Vagina (tissue), 2 donors: Measurements from ENCODE around the gene LY6G6D. TPM values are rescaled to one million over a fixed set of nuclear protein-coding genes. Genes with fewer than 3 reads are reported as not detected.

Source experiments
- DNase-seq, 2 donors: peaks; one replicate each; pipeline ENCODE4 v3.0.0-alpha.2; 2017; ENCODE audit errors: extremely low spot score in 2 of 2
- H3K27ac ChIP-seq: fragments of 200-600 bp; sonication (generic); one replicate; pipeline ENCODE4 v1.5.1; 2019
- H3K27me3 ChIP-seq: fragments of 200-600 bp; sonication (generic); one replicate; pipeline ENCODE4 v1.5.1; 2019
- H3K36me3 ChIP-seq, 2 donors: fragments of 200-600 bp; sonication (generic); one replicate each; pipeline ENCODE4 v1.5.1; 2017 to 2019
- H3K4me1 ChIP-seq: fragments of 200-600 bp; sonication (generic); one replicate; pipeline ENCODE4 v1.5.1; 2019
- H3K4me3 ChIP-seq, 2 donors: fragments of 200-600 bp; sonication (generic); 1 replicate in 1 of 2; 2 replicates in 1 of 2; pipeline ENCODE4 v1.5.1; 2016 to 2019
- H3K9me3 ChIP-seq: fragments of 200-600 bp; sonication (generic); one replicate; pipeline ENCODE4 v1.5.1; 2019
- POLR2A ChIP-seq, 2 donors: fragments of 450-650 bp; IDR thresholded peaks; one replicate each; pipeline ENCODE4 v1.6.1; 2017; ENCODE audit warnings: antibody characterized with exemption in 2 of 2, mild to moderate bottlenecking in 2 of 2, moderate library complexity in 2 of 2
- POLR2AphosphoS5 ChIP-seq, 2 donors: sonication (generic); formaldehyde crosslinking; IDR thresholded peaks; one replicate each; pipeline ENCODE4 v1.9.0; 2017; ENCODE audit warnings: antibody characterized with exemption in 2 of 2, mild to moderate bottlenecking in 2 of 2, low read depth in 1 of 2; ENCODE audit not compliant: insufficient read depth in 1 of 2
- intact Hi-C: fragments of 100-400 bp; cut with DNase I; formaldehyde crosslinking; loops from one replicate; pipeline ENCODE4 v1.15.1; 2023
- total RNA-seq: library from RNA; depleted of rRNA; stranded (reverse); fragments of >200 nt; gene quantifications from one replicate; pipeline ENCODE4 v1.2.3, GENCODE V29; 2016
- TF ChIP-seq, protein P1 (sequence below), 3 experiments: fragments of 450-650 bp in 2 of 3; fragments of 200-600 bp in 1 of 3; sonication (generic) in 1 of 3; IDR thresholded peaks; one replicate each; pipeline ENCODE4 v1.5.1; 2017 to 2019; ENCODE audit warnings: antibody characterized with exemption in 3 of 3, mild to moderate bottlenecking in 2 of 3, moderate library complexity in 2 of 3

Gene LY6G6D
- total RNA-seq, 1 donor from 2014 or later, result not detected

DNA sequence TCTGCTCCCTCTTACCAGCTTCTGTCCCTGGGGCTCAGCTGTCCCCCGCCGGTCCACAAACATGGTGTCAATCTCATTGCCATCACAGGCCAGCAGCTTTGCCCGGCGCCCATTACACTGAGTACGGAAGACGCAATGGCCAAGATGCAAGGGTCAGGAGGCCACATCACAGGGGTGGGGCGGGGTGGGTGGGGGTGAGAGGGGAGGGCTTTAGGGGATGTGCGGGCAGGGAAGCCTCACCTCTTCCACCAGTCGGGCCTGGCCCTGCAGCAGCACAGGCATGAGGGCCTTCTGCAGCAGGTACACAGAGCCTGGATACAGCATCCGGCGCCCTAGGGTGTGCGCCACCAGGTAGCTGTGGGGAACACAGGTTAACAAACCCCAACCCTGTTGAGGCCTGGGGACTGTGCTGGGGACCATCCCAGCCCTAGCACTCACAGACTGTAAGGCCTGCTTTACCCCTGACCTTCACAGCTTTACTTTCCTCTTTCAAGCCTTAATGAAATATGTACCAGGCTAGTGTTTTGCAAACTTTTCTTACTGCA, 23.5 kb upstream of the LY6G6D start:
- H3K9me3 ChIP-seq, result no peaks in the 10 kb centered on the region
- no peaks in the 10 kb centered on the region for H3K4me1 ChIP-seq
- TF ChIP-seq POLR2A (IDR thresholded peaks at IDR 0.05) (no peak), POLR2AphosphoS5 (IDR thresholded peaks at IDR 0.05; ENCODE audit: insufficient read depth in 1 of 2, low read depth in 1 of 2) (no peak)
- no peaks in the 10 kb centered on the region for H3K27me3 ChIP-seq
- peaks cover 0 to 95% of the 10 kb centered on the region in 2 donors for H3K36me3 ChIP-seq
- no peak overlapping the region for H3K27ac ChIP-seq
- intact Hi-C loops, result no loop called here
- no peak overlapping the region for H3K4me3 ChIP-seq
- DNase-seq, result no peak

DNA sequence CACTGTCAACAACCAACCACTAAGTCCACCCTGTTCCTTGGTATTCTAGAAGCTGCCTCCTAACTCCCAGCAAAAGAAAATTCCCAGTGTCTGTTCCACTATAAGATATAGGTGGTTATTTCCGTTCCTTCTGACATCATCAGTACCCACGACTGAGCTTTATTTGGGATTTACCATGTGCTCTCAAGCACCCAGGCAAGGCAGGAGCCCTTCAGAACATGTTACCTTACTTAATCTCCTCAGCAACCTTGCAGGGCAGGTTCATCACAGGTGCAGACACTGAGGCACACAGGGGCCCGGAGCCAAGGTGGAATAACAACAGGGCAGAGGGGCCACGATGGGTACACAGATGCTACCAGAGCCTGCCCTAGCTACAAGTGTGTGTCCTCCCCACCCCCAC, 22.8 kb upstream of the LY6G6D start:
- intact Hi-C loops, result no loop called here
- Histone ChIP-seq H3K36me3 (peaks cover 0 to 94% of the 10 kb centered on the region in 2 donors), H3K4me3 (no peak overlapping the region), H3K27me3 (no peaks in the 10 kb centered on the region), H3K9me3 (no peaks in the 10 kb centered on the region), H3K4me1 (no peaks in the 10 kb centered on the region), H3K27ac (no peak overlapping the region)
- TF ChIP-seq, protein P1, sequence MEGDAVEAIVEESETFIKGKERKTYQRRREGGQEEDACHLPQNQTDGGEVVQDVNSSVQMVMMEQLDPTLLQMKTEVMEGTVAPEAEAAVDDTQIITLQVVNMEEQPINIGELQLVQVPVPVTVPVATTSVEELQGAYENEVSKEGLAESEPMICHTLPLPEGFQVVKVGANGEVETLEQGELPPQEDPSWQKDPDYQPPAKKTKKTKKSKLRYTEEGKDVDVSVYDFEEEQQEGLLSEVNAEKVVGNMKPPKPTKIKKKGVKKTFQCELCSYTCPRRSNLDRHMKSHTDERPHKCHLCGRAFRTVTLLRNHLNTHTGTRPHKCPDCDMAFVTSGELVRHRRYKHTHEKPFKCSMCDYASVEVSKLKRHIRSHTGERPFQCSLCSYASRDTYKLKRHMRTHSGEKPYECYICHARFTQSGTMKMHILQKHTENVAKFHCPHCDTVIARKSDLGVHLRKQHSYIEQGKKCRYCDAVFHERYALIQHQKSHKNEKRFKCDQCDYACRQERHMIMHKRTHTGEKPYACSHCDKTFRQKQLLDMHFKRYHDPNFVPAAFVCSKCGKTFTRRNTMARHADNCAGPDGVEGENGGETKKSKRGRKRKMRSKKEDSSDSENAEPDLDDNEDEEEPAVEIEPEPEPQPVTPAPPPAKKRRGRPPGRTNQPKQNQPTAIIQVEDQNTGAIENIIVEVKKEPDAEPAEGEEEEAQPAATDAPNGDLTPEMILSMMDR (IDR thresholded peaks at IDR 0.05), result no peak
- no peak for TF ChIP-seq POLR2AphosphoS5 (IDR thresholded peaks at IDR 0.05; ENCODE audit: insufficient read depth in 1 of 2, low read depth in 1 of 2)
- no peak for TF ChIP-seq POLR2A (IDR thresholded peaks at IDR 0.05)
- no peak for DNase-seq

DNA sequence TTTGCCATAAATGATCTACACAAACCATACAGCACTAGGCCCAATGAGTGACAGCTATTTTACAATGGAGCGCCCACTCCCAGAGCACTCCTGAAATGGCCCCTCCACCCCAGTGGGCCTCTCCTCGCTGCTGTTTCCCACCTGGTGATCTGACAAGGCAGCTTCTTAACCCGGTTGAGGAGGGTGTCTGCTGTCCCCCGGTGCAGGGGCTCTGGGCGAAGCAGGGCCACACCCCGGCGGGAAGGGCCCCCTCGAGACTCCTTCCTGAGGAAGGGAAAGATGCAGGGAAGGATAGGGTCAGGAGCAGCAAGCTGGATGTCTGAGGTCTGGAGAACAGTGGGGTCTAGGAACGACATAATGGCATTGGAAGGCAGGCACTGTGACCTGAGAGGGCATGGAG, 22.3 kb upstream of the LY6G6D start:
- no peaks in the 10 kb centered on the region for H3K9me3 ChIP-seq
- DNase-seq, result no peak
- no peaks in the 10 kb centered on the region for H3K4me1 ChIP-seq
- no peak overlapping the region for H3K4me3 ChIP-seq
- no peaks in the 10 kb centered on the region for H3K27me3 ChIP-seq
- TF ChIP-seq, protein P1 (IDR thresholded peaks at IDR 0.05), result no peak
- peaks cover 0 to 89% of the 10 kb centered on the region in 2 donors for H3K36me3 ChIP-seq
- intact Hi-C loops, result no loop called here
- no peak overlapping the region for H3K27ac ChIP-seq

DNA sequence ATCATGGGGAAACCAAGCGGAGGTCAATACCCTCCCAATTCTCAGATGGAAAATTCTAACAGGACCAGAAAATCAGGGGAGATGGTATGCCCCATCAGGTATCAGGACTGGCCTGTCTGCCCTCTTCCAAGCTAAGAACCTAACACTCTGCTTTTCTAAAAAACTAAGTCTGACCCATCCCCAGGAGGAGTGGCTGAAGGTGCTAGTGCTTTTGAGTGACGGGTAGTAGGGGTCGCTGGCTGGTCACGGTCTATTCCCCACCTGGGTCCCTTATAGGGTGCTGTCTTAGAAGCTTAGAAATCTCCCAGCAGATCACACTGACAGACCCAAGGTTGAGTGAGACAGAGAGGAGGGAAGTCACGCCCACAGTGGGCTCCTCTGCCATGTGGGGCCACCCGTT, 21.6 kb upstream of the LY6G6D start:
- Histone ChIP-seq H3K9me3 (no peaks in the 10 kb centered on the region), H3K27me3 (no peaks in the 10 kb centered on the region), H3K27ac (no peak overlapping the region), H3K36me3 (peaks cover 0 to 82% of the 10 kb centered on the region in 2 donors), H3K4me3 (no peak overlapping the region), H3K4me1 (no peaks in the 10 kb centered on the region)
- no peak for DNase-seq
- intact Hi-C loops, result no loop called here
- TF ChIP-seq, protein P1 (IDR thresholded peaks at IDR 0.05), result no peak
- TF ChIP-seq POLR2A (IDR thresholded peaks at IDR 0.05), result no peak
- no peak for TF ChIP-seq POLR2AphosphoS5 (IDR thresholded peaks at IDR 0.05; ENCODE audit: insufficient read depth in 1 of 2, low read depth in 1 of 2)

DNA sequence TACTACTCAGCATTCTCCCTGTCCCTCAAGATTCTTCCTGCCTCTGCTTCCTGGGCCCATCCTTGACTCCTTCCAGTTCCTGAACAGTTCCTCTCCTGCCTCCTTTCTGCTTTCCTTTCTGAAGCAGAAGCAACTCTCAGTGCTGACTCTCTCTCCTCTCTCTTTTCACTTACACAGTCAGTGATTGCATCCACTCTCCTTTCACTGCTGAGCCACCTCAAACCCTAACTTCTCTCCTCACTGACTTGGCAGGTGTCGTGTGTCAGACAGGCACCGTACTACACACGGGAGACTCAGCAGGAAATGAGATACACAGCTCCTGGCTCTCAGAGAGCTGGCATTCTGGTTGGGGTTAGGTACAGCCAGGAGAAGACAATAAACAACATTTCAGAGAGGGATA, 17.6 kb upstream of the LY6G6D start:
- H3K4me1 ChIP-seq, result peaks cover 23% of the 10 kb centered on the region
- no peak overlapping the region for H3K27ac ChIP-seq
- no peaks in the 10 kb centered on the region for H3K9me3 ChIP-seq
- no peak for DNase-seq
- H3K27me3 ChIP-seq, result no peaks in the 10 kb centered on the region
- no peak overlapping the region for H3K4me3 ChIP-seq
- intact Hi-C loops, result no loop called here
- TF ChIP-seq POLR2AphosphoS5 (IDR thresholded peaks at IDR 0.05; ENCODE audit: insufficient read depth in 1 of 2, low read depth in 1 of 2) (no peak), POLR2A (IDR thresholded peaks at IDR 0.05) (no peak)
- TF ChIP-seq, protein P1 (IDR thresholded peaks at IDR 0.05), result no peak
- H3K36me3 ChIP-seq, result peaks cover 0 to 59% of the 10 kb centered on the region in 2 donors
